Right atrium auricular region (tissue), 2 donors: ENCODE measurements around the gene CLASP1. TPM values are rescaled to one million over a fixed set of nuclear protein-coding genes. Genes with fewer than 3 reads are reported as not detected.
"Not testable (repeated sequence)": the region's sequence is repeated elsewhere in the genome, so short reads cannot be mapped to it uniquely, and the experiment has no call there.

Source experiments
- DNase-seq: peaks from one replicate; pipeline ENCODE4 v3.0.0-alpha.2; 2019; ENCODE audit warnings: low spot score
- H3K27ac ChIP-seq, 2 donors: fragments of 200-600 bp; sonication (generic); 1 replicate in 1 of 2; 2 replicates in 1 of 2; pipeline ENCODE4 v1.5.1; 2016 to 2019
- H3K27me3 ChIP-seq, 2 donors: fragments of 200-600 bp; sonication (generic); one replicate each; pipeline versions ENCODE4 v1.5.1 to v1.6.0; 2017 to 2019
- H3K36me3 ChIP-seq: fragments of 200-600 bp; sonication (generic); one replicate; pipeline ENCODE4 v1.5.1; 2016
- H3K4me1 ChIP-seq, 2 donors: fragments of 200-600 bp; sonication (generic); one replicate each; pipeline versions ENCODE4 v1.5.1 to v1.6.0; 2017 to 2019
- H3K4me3 ChIP-seq, 2 donors: fragments of 200-600 bp; sonication (generic); 1 replicate in 1 of 2; 2 replicates in 1 of 2; pipeline ENCODE4 v1.5.1; 2017 to 2019; ENCODE audit warnings: mild to moderate bottlenecking in 1 of 2, moderate library complexity in 1 of 2
- H3K9me3 ChIP-seq, 2 donors: fragments of 200-600 bp; sonication (generic); one replicate each; pipeline ENCODE4 v1.5.1; 2019
- total RNA-seq, 2 donors: library from RNA; depleted of rRNA; stranded (reverse); fragments of >200 nt; gene quantifications; one replicate each; pipeline ENCODE4 v1.1.0, GENCODE V29; 2016
- TF ChIP-seq, protein P1 (sequence below), 2 donors: fragments of 200-600 bp; sonication (generic); IDR thresholded peaks; one replicate each; pipeline ENCODE4 v1.5.1; 2019; ENCODE audit warnings: antibody characterized with exemption in 2 of 2

Gene CLASP1
- total RNA-seq, 2 donors from 2014 or later: 42.4 to 47.8 TPM

GRCh38 chr2:121659933-121660332 lies 10.7 kb upstream of the CLASP1 start:
- Histone ChIP-seq H3K27ac (no peak overlapping the region), H3K4me1 (peaks cover 0 to 5% of the 10 kb centered on the region in 2 donors), H3K36me3 (no peaks in the 10 kb centered on the region), H3K4me3 (no peak overlapping the region), H3K27me3 (no peaks in the 10 kb centered on the region), H3K9me3 (no peaks in the 10 kb centered on the region)
- DNase-seq: no peak
- TF ChIP-seq, protein P1, sequence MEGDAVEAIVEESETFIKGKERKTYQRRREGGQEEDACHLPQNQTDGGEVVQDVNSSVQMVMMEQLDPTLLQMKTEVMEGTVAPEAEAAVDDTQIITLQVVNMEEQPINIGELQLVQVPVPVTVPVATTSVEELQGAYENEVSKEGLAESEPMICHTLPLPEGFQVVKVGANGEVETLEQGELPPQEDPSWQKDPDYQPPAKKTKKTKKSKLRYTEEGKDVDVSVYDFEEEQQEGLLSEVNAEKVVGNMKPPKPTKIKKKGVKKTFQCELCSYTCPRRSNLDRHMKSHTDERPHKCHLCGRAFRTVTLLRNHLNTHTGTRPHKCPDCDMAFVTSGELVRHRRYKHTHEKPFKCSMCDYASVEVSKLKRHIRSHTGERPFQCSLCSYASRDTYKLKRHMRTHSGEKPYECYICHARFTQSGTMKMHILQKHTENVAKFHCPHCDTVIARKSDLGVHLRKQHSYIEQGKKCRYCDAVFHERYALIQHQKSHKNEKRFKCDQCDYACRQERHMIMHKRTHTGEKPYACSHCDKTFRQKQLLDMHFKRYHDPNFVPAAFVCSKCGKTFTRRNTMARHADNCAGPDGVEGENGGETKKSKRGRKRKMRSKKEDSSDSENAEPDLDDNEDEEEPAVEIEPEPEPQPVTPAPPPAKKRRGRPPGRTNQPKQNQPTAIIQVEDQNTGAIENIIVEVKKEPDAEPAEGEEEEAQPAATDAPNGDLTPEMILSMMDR (IDR thresholded peaks at IDR 0.05): no peak

DNA sequence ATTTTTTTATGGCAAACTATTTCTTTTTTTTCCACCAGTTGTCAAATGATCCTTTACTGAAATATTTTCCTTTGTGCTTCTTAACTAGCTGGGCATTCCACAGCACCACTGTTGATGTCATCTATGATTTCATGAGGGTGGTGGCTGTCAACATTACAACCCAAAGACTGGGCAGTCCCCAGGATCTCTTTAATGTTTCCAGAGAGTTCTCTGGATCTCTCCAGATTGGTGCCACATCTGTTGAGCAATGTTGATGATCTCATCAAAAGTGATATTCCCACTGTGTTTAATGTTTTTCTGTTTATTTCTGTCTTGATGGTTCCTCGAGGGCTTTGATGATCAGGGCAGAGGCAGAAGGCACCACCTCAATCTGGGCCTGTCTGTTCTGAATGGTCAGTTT lies 9.1 kb upstream of the CLASP1 start:
- H3K4me1 ChIP-seq, H3K27ac ChIP-seq, DNase-seq, H3K9me3 ChIP-seq, H3K36me3 ChIP-seq, H3K27me3 ChIP-seq, H3K4me3 ChIP-seq: not testable (repeated sequence)

- H3K27me3 ChIP-seq: no peaks in the 10 kb centered on the region
- TF ChIP-seq, protein P1 (IDR thresholded peaks at IDR 0.05): no peak
- peaks cover 0 to 18% of the 10 kb centered on the region in 2 donors for H3K4me1 ChIP-seq
- DNase-seq: no peak
- no peak overlapping the region for H3K27ac ChIP-seq
- H3K9me3 ChIP-seq: no peaks in the 10 kb centered on the region
- H3K4me3 ChIP-seq: no peak overlapping the region
- H3K36me3 ChIP-seq: no peaks in the 10 kb centered on the region
Observed at GRCh38 chr2:121653035-121653434, 3.8 kb upstream of the CLASP1 start.

DNA sequence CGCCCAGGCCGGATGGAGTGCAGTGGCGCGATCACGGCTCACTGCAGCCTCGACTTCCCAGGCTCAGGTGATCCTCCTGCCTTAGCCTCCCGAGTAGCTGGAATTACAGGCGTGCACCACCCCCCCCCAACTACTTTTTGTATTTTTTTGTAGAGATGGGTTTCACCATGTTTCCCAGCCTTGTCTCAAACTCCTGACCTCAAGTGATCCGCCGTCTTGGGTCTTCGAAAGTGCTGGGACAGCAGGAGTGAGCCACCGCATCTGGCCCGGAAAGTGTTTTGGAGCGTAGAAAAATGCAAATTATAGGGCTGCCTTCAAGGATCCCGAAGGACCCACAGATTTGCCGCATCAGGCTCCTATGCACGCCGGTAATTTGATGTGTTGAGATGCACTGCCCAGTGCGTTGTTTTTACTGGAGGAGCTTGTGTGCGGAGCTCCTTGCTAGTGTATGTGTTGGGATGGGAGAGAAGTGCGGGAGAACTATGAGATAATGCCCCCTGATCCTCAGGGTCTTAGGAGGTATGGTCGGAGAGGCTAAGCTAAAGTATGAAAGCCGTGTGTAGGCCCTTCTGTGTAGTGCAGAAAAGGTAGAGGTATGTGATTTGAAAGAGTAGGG lies 1.2 kb upstream of the CLASP1 start:
- Histone ChIP-seq H3K9me3 (no peaks in the 10 kb centered on the region), H3K4me1 (peaks cover 0 to 40% of the 10 kb centered on the region in 2 donors), H3K27me3 (no peaks in the 10 kb centered on the region), H3K4me3 (peak overlapping the region; percentile 80 to 89), H3K36me3 (no peaks in the 10 kb centered on the region), H3K27ac (peak overlapping the region; percentile 94)
- no peak for DNase-seq
- TF ChIP-seq, protein P1 (IDR thresholded peaks at IDR 0.05): no peak

DNA sequence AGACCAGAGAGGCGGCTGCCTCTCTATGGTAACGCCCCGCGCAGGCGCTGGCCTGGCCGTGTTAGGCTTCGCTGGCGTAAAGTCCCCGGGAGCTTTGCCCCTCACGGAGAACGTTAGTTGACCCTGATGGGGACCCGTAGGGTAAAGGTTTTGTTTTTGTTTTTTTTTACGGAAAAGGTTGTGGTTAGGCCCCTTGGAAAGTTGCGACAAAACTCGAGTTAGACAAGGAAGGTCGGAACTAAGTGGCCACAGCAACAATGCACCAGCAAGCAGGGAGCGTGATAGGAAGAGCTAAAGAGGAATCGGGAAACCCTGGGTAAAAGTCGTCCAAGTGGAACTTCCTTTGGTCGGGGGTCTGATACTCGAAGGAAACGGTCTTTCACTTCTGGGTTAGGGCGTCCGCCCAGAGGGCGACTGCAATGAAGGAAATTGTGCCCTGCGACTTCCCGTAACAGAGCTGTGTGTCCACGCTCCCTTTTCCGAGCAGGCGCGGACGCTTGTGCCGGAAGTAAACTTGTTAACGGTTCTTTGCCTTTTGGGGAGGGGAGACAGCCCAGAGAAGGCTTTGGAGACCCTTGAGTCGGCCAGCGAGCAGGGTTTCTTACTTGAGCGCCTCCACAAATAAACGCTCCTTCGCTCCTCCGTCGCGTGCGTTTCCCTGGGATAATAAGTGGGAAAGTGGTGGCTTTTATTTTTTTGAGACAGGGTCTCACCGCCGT lies 493 bp upstream of the CLASP1 start:
- no peaks in the 10 kb centered on the region for H3K36me3 ChIP-seq
- H3K4me3 ChIP-seq: peak overlapping the region; percentile 80 to 89
- TF ChIP-seq, protein P1 (IDR thresholded peaks at IDR 0.05): no peak
- peak overlapping the region; percentile 94 for H3K27ac ChIP-seq
- H3K4me1 ChIP-seq: peaks cover 0 to 47% of the 10 kb centered on the region in 2 donors
- no peaks in the 10 kb centered on the region for H3K9me3 ChIP-seq
- DNase-seq: peak; percentile 96
- no peaks in the 10 kb centered on the region for H3K27me3 ChIP-seq

DNA sequence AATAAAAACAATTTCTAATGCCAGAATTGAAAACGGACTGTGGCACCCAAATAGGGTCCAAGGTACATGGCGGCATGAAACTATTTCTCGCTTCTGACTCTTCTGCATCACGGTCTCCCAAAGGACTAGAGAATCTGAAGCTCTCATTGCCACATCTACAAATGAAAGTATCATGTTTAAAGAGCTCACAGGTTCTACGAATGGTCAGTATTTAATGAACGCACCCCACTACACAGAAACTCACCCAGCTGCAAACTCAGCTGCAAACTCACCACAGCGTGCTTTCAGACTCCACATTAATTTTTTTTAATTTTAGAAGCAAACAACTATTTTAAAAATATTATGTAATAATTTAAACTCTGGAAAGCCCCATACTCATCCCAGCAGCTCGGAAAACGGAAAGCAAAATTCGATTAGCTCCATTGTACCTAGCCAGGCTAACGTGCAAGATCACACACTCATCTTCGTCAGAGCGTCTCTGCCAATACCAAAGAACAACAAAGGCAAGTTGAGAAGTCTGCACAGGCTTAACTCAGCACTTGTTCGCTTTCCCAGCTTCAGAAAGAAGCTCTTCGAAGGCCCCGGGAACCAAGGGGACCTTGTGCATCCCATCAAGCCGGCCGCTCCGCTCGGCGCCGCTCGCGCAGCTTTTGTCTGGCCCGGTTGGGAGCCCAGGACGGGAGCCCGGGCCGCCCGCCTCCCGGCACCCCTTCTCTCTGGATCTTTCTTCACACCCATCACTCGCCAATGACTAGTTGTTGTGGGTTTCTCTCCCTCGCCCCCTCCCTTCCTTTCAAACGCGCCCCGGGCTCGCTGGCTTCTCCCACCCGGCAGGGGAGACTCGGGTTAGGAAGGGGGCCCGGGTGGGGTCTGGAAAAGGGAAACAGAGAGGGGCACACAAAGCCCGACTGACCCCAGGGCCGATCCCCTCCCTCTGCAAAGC lies 785 bp downstream of the CLASP1 start:
- peak; percentile 65 for DNase-seq
- Histone ChIP-seq H3K4me1 (peaks cover 0 to 51% of the 10 kb centered on the region in 2 donors), H3K27ac (peak overlapping the region; percentile 94), H3K27me3 (no peaks in the 10 kb centered on the region), H3K9me3 (no peaks in the 10 kb centered on the region), H3K4me3 (peak overlapping the region; percentile 80 to 89), H3K36me3 (no peaks in the 10 kb centered on the region)
- TF ChIP-seq, protein P1 (IDR thresholded peaks at IDR 0.05): no peak
